ENCODE data around the gene PRPH.
A peak's percentile ranks its signal among the peaks of the same experiment; 100 is the strongest.

PRPH gene

GRCh38 chr12:49340971-49341776 lies 46.2 kb downstream of the PRPH start:
- Mint-ChIP-seq H3K4me3 (no peak overlapping the region), H3K4me1 (ENCODE audit: low read depth) (peaks cover 20% of the 10 kb centered on the region), H3K9me3 (no peaks in the 10 kb centered on the region), H3K36me3 (ENCODE audit: low read depth) (peaks cover 2% of the 10 kb centered on the region), H3K27ac (no peak overlapping the region), H3K27me3 (ENCODE audit: low read depth) (peaks cover 91% of the 10 kb centered on the region)

GRCh38 chr12:49341777-49342065 lies 46.8 kb downstream of the PRPH start:
- peaks cover 24% of the 10 kb centered on the region for H3K4me1 Mint-ChIP-seq (ENCODE audit: low read depth)
- H3K27me3 Mint-ChIP-seq (ENCODE audit: low read depth), result peaks cover 93% of the 10 kb centered on the region
- H3K27ac Mint-ChIP-seq, result no peak overlapping the region
- no peak overlapping the region for H3K4me3 Mint-ChIP-seq
- no peaks in the 10 kb centered on the region for H3K9me3 Mint-ChIP-seq
- H3K36me3 Mint-ChIP-seq (ENCODE audit: low read depth), result peaks cover 2% of the 10 kb centered on the region

GRCh38 chr12:49342066-49342913 lies 47.3 kb downstream of the PRPH start:
- Mint-ChIP-seq H3K4me1 (ENCODE audit: low read depth) (peaks cover 24% of the 10 kb centered on the region), H3K27me3 (ENCODE audit: low read depth) (peaks cover 93% of the 10 kb centered on the region), H3K9me3 (no peaks in the 10 kb centered on the region), H3K27ac (no peak overlapping the region), H3K4me3 (peak overlapping the region; percentile 53), H3K36me3 (ENCODE audit: low read depth) (peaks cover 2% of the 10 kb centered on the region)

GRCh38 chr12:49342914-49343731 lies 48.2 kb downstream of the PRPH start:
- Mint-ChIP-seq H3K36me3 (ENCODE audit: low read depth) (peaks cover 2% of the 10 kb centered on the region), H3K4me3 (peak overlapping the region; percentile 53), H3K27ac (no peak overlapping the region), H3K9me3 (no peaks in the 10 kb centered on the region), H3K4me1 (ENCODE audit: low read depth) (peaks cover 20% of the 10 kb centered on the region), H3K27me3 (ENCODE audit: low read depth) (peaks cover 90% of the 10 kb centered on the region)

GRCh38 chr12:49344486-49345050 lies 49.6 kb downstream of the PRPH start:
- peaks cover 20% of the 10 kb centered on the region for H3K4me1 Mint-ChIP-seq (ENCODE audit: low read depth)
- H3K36me3 Mint-ChIP-seq (ENCODE audit: low read depth), result peaks cover 2% of the 10 kb centered on the region
- no peak overlapping the region for H3K27ac Mint-ChIP-seq
- no peak overlapping the region for H3K4me3 Mint-ChIP-seq
- H3K9me3 Mint-ChIP-seq, result no peaks in the 10 kb centered on the region
- H3K27me3 Mint-ChIP-seq (ENCODE audit: low read depth), result peaks cover 87% of the 10 kb centered on the region

GRCh38 chr12:49345051-49345824 lies 50.3 kb downstream of the PRPH start:
- Mint-ChIP-seq H3K27me3 (ENCODE audit: low read depth) (peaks cover 81% of the 10 kb centered on the region), H3K4me1 (ENCODE audit: low read depth) (peaks cover 20% of the 10 kb centered on the region), H3K27ac (no peak overlapping the region), H3K36me3 (ENCODE audit: low read depth) (peaks cover 2% of the 10 kb centered on the region), H3K9me3 (no peaks in the 10 kb centered on the region), H3K4me3 (no peak overlapping the region)

GRCh38 chr12:49345825-49346658 lies 51.1 kb downstream of the PRPH start:
- Mint-ChIP-seq H3K4me3 (peak overlapping the region; percentile 81), H3K36me3 (ENCODE audit: low read depth) (peaks cover 2% of the 10 kb centered on the region), H3K27ac (no peak overlapping the region), H3K4me1 (ENCODE audit: low read depth) (peaks cover 17% of the 10 kb centered on the region), H3K27me3 (ENCODE audit: low read depth) (peaks cover 78% of the 10 kb centered on the region), H3K9me3 (no peaks in the 10 kb centered on the region)

GRCh38 chr12:49346659-49347310 lies 51.8 kb downstream of the PRPH start, which contains the start of gene DNAJC22:
Gene DNAJC22, plus strand, starts transcription at chr12:49346888. Its CDS starts 1,985 bp downstream, at chr12:49348873.
- Mint-ChIP-seq H3K36me3 (ENCODE audit: low read depth) (peaks cover 2% of the 10 kb centered on the region), H3K4me1 (ENCODE audit: low read depth) (peaks cover 17% of the 10 kb centered on the region), H3K9me3 (no peaks in the 10 kb centered on the region), H3K27ac (peak within 1 kb of the TSS; percentile 49), H3K27me3 (ENCODE audit: low read depth) (peaks cover 76% of the 10 kb centered on the region), H3K4me3 (peak within 1 kb of the TSS; percentile 81)

- H3K27me3 Mint-ChIP-seq (ENCODE audit: low read depth), result peaks cover 77% of the 10 kb centered on the region
- H3K36me3 Mint-ChIP-seq (ENCODE audit: low read depth), result peaks cover 2% of the 10 kb centered on the region
- H3K4me3 Mint-ChIP-seq, result peak overlapping the region; percentile 81
- H3K4me1 Mint-ChIP-seq (ENCODE audit: low read depth), result peaks cover 17% of the 10 kb centered on the region
- no peaks in the 10 kb centered on the region for H3K9me3 Mint-ChIP-seq
- no peak overlapping the region for H3K27ac Mint-ChIP-seq
These were observed 52.6 kb downstream of the PRPH start for GRCh38 chr12:49347311-49348193.

All from T-helper 1 cell treated with Interleukin-12 subunit alpha and Interleukin-12 subunit beta and Interleukin-4 antibody, amounts not matched to agents 30 μg/mL and 1 μg/mL, for 36 hours (primary cell).